H1 (cell line): Measurements from ENCODE around the gene GSG1L2. TPM values are rescaled to one million over a fixed set of nuclear protein-coding genes. Genes with fewer than 3 reads are reported as not detected.

Experiments used
- polyA plus RNA-seq, 7 experiments: library from polyadenylated mRNA; depleted of rRNA in 3 of 7; stranded (reverse) in 5 of 7; unstranded in 2 of 7; fragments of >200 nt in 5 of 7; fragments of 200-250 nt in 2 of 7; gene quantifications; 1 replicate in 5 of 7; 2 replicates in 1 of 7; 4 replicates in 1 of 7; pipeline versions ENCODE4 v1.2.1 to v1.2.3, GENCODE V29; 2011 to 2013; ENCODE audit warnings: missing spikeins in 2 of 7, mixed read lengths in 2 of 7
- total RNA-seq: library from RNA; stranded (reverse); fragmentation: NEBNext Ultra II Directional; extraction: Animal tissue kit (Norgen Biotek cat#: 25700); gene quantifications from 2 replicates; pipeline ENCODE4 v1.2.1, GENCODE V29; 2021

GSG1L2 gene
- total and polyA plus RNA-seq, 2 of the 8 experiments (the other 6 are each of a cell fraction or from before 2014, with no cell fraction given), result not detected

Other genes starting within 250 kb of the GSG1L2 start
- 42.5 and 44.0 TPM in 2 replicates for gene STX8, start 246.3 kb downstream of the GSG1L2 start, total RNA-seq
- 14.8 and 22.8 TPM in 2 replicates for gene STX8, start 246.3 kb downstream of the GSG1L2 start, polyA plus RNA-seq (2011; rRNA removed)
- gene CFAP52, start 245.4 kb downstream of the GSG1L2 start, total RNA-seq, result not detected in 2 replicates
- gene CFAP52, start 245.4 kb downstream of the GSG1L2 start, polyA plus RNA-seq (2011; rRNA removed), result 0.11 TPM in 1 of 2 replicates, not detected in the other
- 6.9 and 7.2 TPM in 2 replicates for gene USP43, start 176.6 kb downstream of the GSG1L2 start, total RNA-seq
- 3.0 and 5.6 TPM in 2 replicates for gene USP43, start 176.6 kb downstream of the GSG1L2 start, polyA plus RNA-seq (2011; rRNA removed)
- not detected in 2 replicates for gene DHRS7C, start 30.5 kb downstream of the GSG1L2 start, total RNA-seq
- not detected in 2 replicates for gene DHRS7C, start 30.5 kb downstream of the GSG1L2 start, polyA plus RNA-seq (2011; rRNA removed)
- gene GLP2R, start 3.8 kb upstream of the GSG1L2 start, total RNA-seq, result not detected in 2 replicates
- gene GLP2R, start 3.8 kb upstream of the GSG1L2 start, polyA plus RNA-seq (2011; rRNA removed), result not detected in 2 replicates
- not detected in 2 replicates for gene RCVRN, start 83.2 kb upstream of the GSG1L2 start, total RNA-seq
- not detected in 2 replicates for gene RCVRN, start 83.2 kb upstream of the GSG1L2 start, polyA plus RNA-seq (2011; rRNA removed)